Measurements from ENCODE around the gene CDK19.

DNA sequence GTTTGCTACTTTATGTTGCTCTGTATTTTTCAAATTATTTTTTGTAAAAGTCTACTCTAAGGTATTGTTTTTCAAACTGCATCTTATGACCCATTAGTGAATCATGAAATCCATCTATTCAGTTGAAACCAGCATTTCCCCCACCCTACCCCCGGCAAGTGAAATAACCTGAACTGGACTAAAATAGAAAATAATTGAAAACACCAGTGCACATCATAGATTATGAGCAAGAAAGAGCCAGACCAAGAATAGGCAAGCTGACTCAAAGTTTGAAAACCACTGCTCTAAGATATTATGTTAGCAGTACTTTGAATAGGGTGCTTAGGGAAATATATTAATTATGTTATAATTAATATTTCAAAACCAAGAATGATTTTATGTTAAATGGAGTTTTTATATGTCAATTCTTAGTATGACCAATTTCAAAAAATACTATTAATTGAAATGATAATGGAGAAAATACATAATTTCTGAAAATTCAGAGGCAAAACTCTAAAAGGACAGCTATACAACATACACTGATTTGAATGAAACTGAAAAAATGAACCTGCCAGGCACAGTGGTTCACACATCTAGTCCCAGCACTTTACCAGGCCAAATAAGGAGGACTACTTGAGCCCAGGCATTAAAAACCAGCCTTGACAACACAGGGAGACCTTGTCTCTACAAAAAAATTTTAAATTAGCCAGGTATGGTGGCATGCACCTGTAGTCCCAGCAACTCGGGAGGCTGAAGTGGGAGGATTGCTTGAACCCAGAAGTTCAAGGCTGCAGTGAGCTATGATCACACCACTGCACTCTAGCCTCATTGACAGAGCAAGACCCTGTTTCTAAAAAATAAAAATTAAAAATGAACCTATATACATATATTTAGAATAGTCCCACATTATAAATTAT lies 112.0 kb downstream of the CDK19 start:
- TF ChIP-seq EZH2 (IDR thresholded peaks at IDR 0.05; ENCODE audit: insufficient read depth, poor library complexity, severe bottlenecking) (no peak), EZH2phosphoT487 (IDR thresholded peaks at IDR 0.05; ENCODE audit: insufficient read depth, low read depth) (no peak)

Data from GM23248 (cell line).